SK-N-SH (cell line): ENCODE data around the gene SLC44A5. TPM values are rescaled to one million over a fixed set of nuclear protein-coding genes. Genes with fewer than 3 reads are reported as not detected.

ENCODE experiments used
- CTCF ChIA-PET: fragments of 300-600, 350-600 bp; formaldehyde crosslinking; extraction: SDS; loops from one replicate; lab custom pipeline; 2021; lab: Yijun Ruan, JAX
- POLR2A ChIA-PET: fragments of 350-600 bp; sonication (Branson Sonifier 250); formaldehyde crosslinking; extraction: SDS; loops from one replicate; lab custom pipeline; 2020; ENCODE audit warnings: antibody characterized with exemption, inconsistent platforms; lab: Yijun Ruan, JAX
- DNase-seq: peaks from one replicate; pipeline ENCODE4 v3.0.0; 2012
- H2AFZ ChIP-seq: fragments of 200-600 bp; sonication (generic); 2 replicates; pipeline ENCODE4 v1.8.1; 2016; ENCODE audit warnings: antibody characterized with exemption, mild to moderate bottlenecking, low read depth
- H3F3A ChIP-seq: fragments of 200-600 bp; sonication (generic); replicated peaks from 2 replicates; pipeline ENCODE3; 2016; ENCODE audit warnings: antibody characterized with exemption, mild to moderate bottlenecking; ENCODE audit not compliant: insufficient read depth
- H3K27ac ChIP-seq, 2 experiments: fragments of 200-500 bp in 1 of 2; fragments of 200-600 bp in 1 of 2; sonication (Bioruptor generic) in 1 of 2; sonication (generic), shearing (Covaris generic) in 1 of 2; 2 replicates each; pipeline versions ENCODE4 v1.5.1 to v1.6.1; 2014 to 2016; ENCODE audit warnings: low read depth in 2 of 2, inconsistent platforms in 1 of 2, low read length in 1 of 2, mild to moderate bottlenecking in 1 of 2, mixed read lengths in 1 of 2
- H3K27me3 ChIP-seq: fragments of 200-600 bp; sonication (generic), shearing (Covaris generic); 2 replicates; pipeline ENCODE4 v1.6.1; 2016; ENCODE audit warnings: mixed run types; ENCODE audit not compliant: insufficient read depth
- H3K36me3 ChIP-seq, 2 experiments: fragments of 200-500 bp in 1 of 2; fragments of 200-600 bp in 1 of 2; sonication (Bioruptor generic) in 1 of 2; sonication (generic) in 1 of 2; replicated peaks in 1 of 2; 2 replicates each; pipeline versions ENCODE3 to v1.5.1; 2014 to 2016; ENCODE audit warnings: low read length in 1 of 2, mild to moderate bottlenecking in 1 of 2; ENCODE audit not compliant: insufficient read depth in 2 of 2, control insufficient read depth in 1 of 2
- H3K4me1 ChIP-seq, 2 experiments: fragments of 200-500 bp in 1 of 2; fragments of 200-600 bp in 1 of 2; sonication (Bioruptor generic) in 1 of 2; sonication (generic), shearing (Covaris generic) in 1 of 2; 2 replicates each; pipeline versions ENCODE4 v1.5.1 to v1.6.1; 2014 to 2016; ENCODE audit warnings: low read depth in 1 of 2, low read length in 1 of 2, mixed run types in 1 of 2; ENCODE audit not compliant: insufficient read depth in 2 of 2, control insufficient read depth in 1 of 2
- H3K4me2 ChIP-seq: fragments of 200-600 bp; sonication (generic), shearing (Covaris generic); 2 replicates; pipeline ENCODE4 v1.6.1; 2017; ENCODE audit warnings: mixed run types
- H3K4me3 ChIP-seq, 2 experiments: fragments of 200-500 bp in 1 of 2; fragments of 200-600 bp in 1 of 2; sonication (Bioruptor generic) in 1 of 2; sonication (generic), shearing (Covaris generic) in 1 of 2; 2 replicates each; pipeline versions ENCODE4 v1.5.1 to v1.8.1; 2014 to 2016; ENCODE audit warnings: low read depth in 2 of 2, inconsistent platforms in 1 of 2, low read length in 1 of 2, mild to moderate bottlenecking in 1 of 2, mixed read lengths in 1 of 2, moderate library complexity in 1 of 2
- H3K79me2 ChIP-seq: fragments of 200-600 bp; sonication (generic); 2 replicates; pipeline ENCODE4 v1.8.1; 2017; ENCODE audit warnings: mild to moderate bottlenecking; ENCODE audit not compliant: insufficient read depth
- H3K9ac ChIP-seq: fragments of 200-600 bp; sonication (generic); 2 replicates; pipeline ENCODE4 v1.6.1; 2017; ENCODE audit warnings: mixed run types
- H3K9me2 ChIP-seq: fragments of 200-600 bp; sonication (generic); 2 replicates; pipeline ENCODE4 v1.6.1; 2017; ENCODE audit warnings: mixed run types
- H3K9me3 ChIP-seq: fragments of 200-600 bp; sonication (generic); 2 replicates; pipeline ENCODE4 v1.6.1; 2017; ENCODE audit warnings: mixed run types, mild to moderate bottlenecking, moderate library complexity
- H4K20me1 ChIP-seq: fragments of 200-600 bp; sonication (generic); 2 replicates; pipeline ENCODE4 v1.6.1; 2017; ENCODE audit warnings: mild to moderate bottlenecking, mixed run types; ENCODE audit not compliant: insufficient read depth
- CHD2 ChIP-seq: fragments of 150-350 bp; IDR thresholded peaks from 2 replicates; pipeline ENCODE4 v1.6.1; 2018; ENCODE audit warnings: low read length; ENCODE audit not compliant: partially characterized antibody
- ELF1 ChIP-seq: IDR thresholded peaks from 2 replicates; pipeline ENCODE4 v1.4.0; 2012
- EP300 ChIP-seq, 2 experiments: IDR thresholded peaks; 2 replicates each; pipeline versions ENCODE4 v1.4.0 to v1.6.1; 2012; ENCODE audit warnings: borderline replicate concordance in 1 of 2, low read depth in 1 of 2, low read length in 1 of 2
- EZH2phosphoT487 ChIP-seq: fragments of 200-600 bp; sonication (generic); IDR thresholded peaks from 2 replicates; pipeline ENCODE4 v1.6.1; 2017; ENCODE audit warnings: low read depth, mixed run types, mild to moderate bottlenecking, antibody characterized with exemption, moderate library complexity, borderline replicate concordance
- FOXM1 ChIP-seq: IDR thresholded peaks from 2 replicates; pipeline ENCODE4 v1.4.0; 2012; ENCODE audit warnings: low read depth, mild to moderate bottlenecking
- NRF1 ChIP-seq: IDR thresholded peaks from 2 replicates; pipeline ENCODE4 v1.6.1; 2012; ENCODE audit warnings: low read depth, mild to moderate bottlenecking, low read length
- RAD21 ChIP-seq: IDR thresholded peaks from 2 replicates; pipeline ENCODE4 v1.6.1; 2012; ENCODE audit warnings: mild to moderate bottlenecking, low read length
- RCOR1 ChIP-seq: fragments of 150-350 bp; IDR thresholded peaks from 2 replicates; pipeline ENCODE4 v1.6.1; 2017; ENCODE audit warnings: antibody characterized with exemption, low read length
- RFX5 ChIP-seq: IDR thresholded peaks from 2 replicates; pipeline ENCODE4 v1.6.1; 2012; ENCODE audit warnings: mild to moderate bottlenecking, improper control_type of control experiment, low read length
- SIN3A ChIP-seq: IDR thresholded peaks from 2 replicates; pipeline ENCODE4 v1.6.1; 2012; ENCODE audit warnings: low read depth, mild to moderate bottlenecking, low read length, moderate library complexity, borderline replicate concordance
- TCF12 ChIP-seq: IDR thresholded peaks from 2 replicates; pipeline ENCODE4 v1.4.0; 2012
- WGBS: methylation state at CpG from one replicate; pipeline ENCODE4 v1.1.6; 2017; ENCODE audit warnings: low lambda C conversion rate; 5-methylcytosine and 5-hydroxymethylcytosine counted together
- polyA plus RNA-seq, 3 experiments: library from polyadenylated mRNA; depleted of rRNA; stranded (reverse); fragments of >200 nt; gene quantifications; 2 replicates each; pipeline ENCODE4 v1.2.3, GENCODE V29; 2012
- TF ChIP-seq, protein P1 (sequence below): IDR thresholded peaks from 2 replicates; pipeline ENCODE4 v1.6.1; 2012; ENCODE audit warnings: mild to moderate bottlenecking, low read depth, low read length, moderate library complexity
- TF ChIP-seq, protein P2 (sequence below): IDR thresholded peaks from 2 replicates; pipeline ENCODE4 v1.4.0; 2012; ENCODE audit warnings: low read depth, borderline replicate concordance
- TF ChIP-seq, protein P3 (sequence below): IDR thresholded peaks from 2 replicates; pipeline ENCODE4 v1.4.0; 2012; ENCODE audit warnings: low read depth
- TF ChIP-seq, protein P4 (sequence below): IDR thresholded peaks from 2 replicates; pipeline ENCODE4; 2012

The SLC44A5 gene
- polyA plus RNA-seq, 1 of the 3 experiments (the other 2 are of a cell fraction) = 4.9 TPM

DNA sequence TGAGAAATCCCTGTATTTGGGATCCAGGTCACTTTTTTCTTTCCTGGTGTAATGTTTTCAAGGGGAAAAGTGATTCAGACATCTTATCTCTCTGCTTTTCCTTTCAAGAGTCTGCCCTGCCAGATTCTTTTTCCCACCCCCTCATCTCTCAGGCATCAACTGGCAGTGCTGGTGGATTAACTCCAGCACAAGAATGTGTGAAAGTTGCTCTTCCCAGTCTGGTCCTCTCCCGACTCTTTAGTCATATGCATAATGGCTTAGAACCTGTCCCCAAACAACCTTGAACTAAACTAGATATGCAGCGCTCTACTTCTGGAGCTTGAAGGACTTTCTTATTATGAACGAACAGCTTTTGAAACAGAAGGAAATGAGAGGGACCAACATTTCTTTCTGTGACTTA is 88.5 kb downstream of the SLC44A5 start:
- WGBS = 59% methylated on average over 3 of the region's 3 CpGs
- Histone ChIP-seq H3K9ac (no peak overlapping the region), H3K4me2 (peak overlapping the region; percentile 36), H3K9me3 (no peaks in the 10 kb centered on the region), H3K79me2 (no peaks in the 10 kb centered on the region), H3F3A (no peaks in the 10 kb centered on the region), H3K27me3 (no peaks in the 10 kb centered on the region), H3K4me1 (peaks cover 0 to 5% of the 10 kb centered on the region in 2 experiments; a peak in 2 of 4 replicates), H4K20me1 (no peaks in the 10 kb centered on the region), H2AFZ (peak overlapping the region; percentile 31; the same call in 1 of the 2 replicates), H3K36me3 (no peaks in the 10 kb centered on the region), H3K9me2 (no peaks in the 10 kb centered on the region), H3K27ac (peak overlapping the region; percentile 53 to 75; a peak in 3 of 4 replicates), H3K4me3 (no peak overlapping the region)
- CTCF ChIA-PET = no interaction called here
- no peak for DNase-seq
- POLR2A ChIA-PET = no interaction called here
- TF ChIP-seq ELF1 (no peak), TCF12 (peak; percentile 31; the same call in 1 of the 2 replicates)

DNA sequence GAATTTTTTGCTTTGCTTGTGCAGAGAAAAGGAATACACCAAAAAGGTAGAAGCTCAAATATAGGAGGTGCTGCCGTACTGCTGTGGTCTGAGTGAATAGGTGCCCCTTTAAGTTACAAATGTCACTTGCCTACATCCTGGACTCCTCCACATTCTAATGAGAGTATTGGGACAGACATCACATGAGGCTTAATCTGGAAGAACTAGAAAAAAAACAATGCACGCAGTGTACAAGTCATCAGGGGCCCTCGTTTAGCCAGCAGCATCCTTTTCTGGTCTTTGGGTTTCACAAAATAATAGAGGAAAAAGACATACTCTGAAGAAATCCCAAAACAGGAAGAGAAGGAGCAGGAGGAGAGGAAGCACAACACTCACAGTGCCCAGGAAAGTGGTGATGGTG is 89.3 kb downstream of the SLC44A5 start:
- Histone ChIP-seq H3F3A (no peaks in the 10 kb centered on the region), H3K9me2 (no peaks in the 10 kb centered on the region), H3K27ac (peak overlapping the region in 1 of 2 experiments; percentile 75; a peak in 3 of 4 replicates), H3K4me1 (peaks cover 0 to 5% of the 10 kb centered on the region in 2 experiments; a peak in 2 of 4 replicates), H3K36me3 (no peaks in the 10 kb centered on the region), H3K9me3 (no peaks in the 10 kb centered on the region), H4K20me1 (no peaks in the 10 kb centered on the region), H3K9ac (no peak overlapping the region), H3K4me2 (peak overlapping the region; percentile 36; the same call in 1 of the 2 replicates), H3K4me3 (no peak overlapping the region), H3K79me2 (no peaks in the 10 kb centered on the region), H2AFZ (peak overlapping the region; percentile 31; the same call in 1 of the 2 replicates), H3K27me3 (no peaks in the 10 kb centered on the region)
- CTCF ChIA-PET = no interaction called here
- TF ChIP-seq RAD21 (no peak), RFX5 (no peak), EZH2phosphoT487 (no peak), RCOR1 (no peak), FOXM1 (no peak), EP300 (IDR thresholded peaks at IDR 0.05; ENCODE audit: borderline replicate concordance in 1 of 2, low read depth in 1 of 2, low read length in 1 of 2) (no peak), CHD2 (no peak), NRF1 (no peak), SIN3A (no peak)
- TF ChIP-seq, protein P1, sequence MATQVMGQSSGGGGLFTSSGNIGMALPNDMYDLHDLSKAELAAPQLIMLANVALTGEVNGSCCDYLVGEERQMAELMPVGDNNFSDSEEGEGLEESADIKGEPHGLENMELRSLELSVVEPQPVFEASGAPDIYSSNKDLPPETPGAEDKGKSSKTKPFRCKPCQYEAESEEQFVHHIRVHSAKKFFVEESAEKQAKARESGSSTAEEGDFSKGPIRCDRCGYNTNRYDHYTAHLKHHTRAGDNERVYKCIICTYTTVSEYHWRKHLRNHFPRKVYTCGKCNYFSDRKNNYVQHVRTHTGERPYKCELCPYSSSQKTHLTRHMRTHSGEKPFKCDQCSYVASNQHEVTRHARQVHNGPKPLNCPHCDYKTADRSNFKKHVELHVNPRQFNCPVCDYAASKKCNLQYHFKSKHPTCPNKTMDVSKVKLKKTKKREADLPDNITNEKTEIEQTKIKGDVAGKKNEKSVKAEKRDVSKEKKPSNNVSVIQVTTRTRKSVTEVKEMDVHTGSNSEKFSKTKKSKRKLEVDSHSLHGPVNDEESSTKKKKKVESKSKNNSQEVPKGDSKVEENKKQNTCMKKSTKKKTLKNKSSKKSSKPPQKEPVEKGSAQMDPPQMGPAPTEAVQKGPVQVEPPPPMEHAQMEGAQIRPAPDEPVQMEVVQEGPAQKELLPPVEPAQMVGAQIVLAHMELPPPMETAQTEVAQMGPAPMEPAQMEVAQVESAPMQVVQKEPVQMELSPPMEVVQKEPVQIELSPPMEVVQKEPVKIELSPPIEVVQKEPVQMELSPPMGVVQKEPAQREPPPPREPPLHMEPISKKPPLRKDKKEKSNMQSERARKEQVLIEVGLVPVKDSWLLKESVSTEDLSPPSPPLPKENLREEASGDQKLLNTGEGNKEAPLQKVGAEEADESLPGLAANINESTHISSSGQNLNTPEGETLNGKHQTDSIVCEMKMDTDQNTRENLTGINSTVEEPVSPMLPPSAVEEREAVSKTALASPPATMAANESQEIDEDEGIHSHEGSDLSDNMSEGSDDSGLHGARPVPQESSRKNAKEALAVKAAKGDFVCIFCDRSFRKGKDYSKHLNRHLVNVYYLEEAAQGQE = no peak
- TF ChIP-seq, protein P2, sequence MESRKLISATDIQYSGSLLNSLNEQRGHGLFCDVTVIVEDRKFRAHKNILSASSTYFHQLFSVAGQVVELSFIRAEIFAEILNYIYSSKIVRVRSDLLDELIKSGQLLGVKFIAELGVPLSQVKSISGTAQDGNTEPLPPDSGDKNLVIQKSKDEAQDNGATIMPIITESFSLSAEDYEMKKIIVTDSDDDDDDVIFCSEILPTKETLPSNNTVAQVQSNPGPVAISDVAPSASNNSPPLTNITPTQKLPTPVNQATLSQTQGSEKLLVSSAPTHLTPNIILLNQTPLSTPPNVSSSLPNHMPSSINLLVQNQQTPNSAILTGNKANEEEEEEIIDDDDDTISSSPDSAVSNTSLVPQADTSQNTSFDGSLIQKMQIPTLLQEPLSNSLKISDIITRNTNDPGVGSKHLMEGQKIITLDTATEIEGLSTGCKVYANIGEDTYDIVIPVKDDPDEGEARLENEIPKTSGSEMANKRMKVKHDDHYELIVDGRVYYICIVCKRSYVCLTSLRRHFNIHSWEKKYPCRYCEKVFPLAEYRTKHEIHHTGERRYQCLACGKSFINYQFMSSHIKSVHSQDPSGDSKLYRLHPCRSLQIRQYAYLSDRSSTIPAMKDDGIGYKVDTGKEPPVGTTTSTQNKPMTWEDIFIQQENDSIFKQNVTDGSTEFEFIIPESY = no peak
- TF ChIP-seq, protein P3, sequence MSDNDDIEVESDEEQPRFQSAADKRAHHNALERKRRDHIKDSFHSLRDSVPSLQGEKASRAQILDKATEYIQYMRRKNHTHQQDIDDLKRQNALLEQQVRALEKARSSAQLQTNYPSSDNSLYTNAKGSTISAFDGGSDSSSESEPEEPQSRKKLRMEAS = no peak
- TF ChIP-seq, protein P4, sequence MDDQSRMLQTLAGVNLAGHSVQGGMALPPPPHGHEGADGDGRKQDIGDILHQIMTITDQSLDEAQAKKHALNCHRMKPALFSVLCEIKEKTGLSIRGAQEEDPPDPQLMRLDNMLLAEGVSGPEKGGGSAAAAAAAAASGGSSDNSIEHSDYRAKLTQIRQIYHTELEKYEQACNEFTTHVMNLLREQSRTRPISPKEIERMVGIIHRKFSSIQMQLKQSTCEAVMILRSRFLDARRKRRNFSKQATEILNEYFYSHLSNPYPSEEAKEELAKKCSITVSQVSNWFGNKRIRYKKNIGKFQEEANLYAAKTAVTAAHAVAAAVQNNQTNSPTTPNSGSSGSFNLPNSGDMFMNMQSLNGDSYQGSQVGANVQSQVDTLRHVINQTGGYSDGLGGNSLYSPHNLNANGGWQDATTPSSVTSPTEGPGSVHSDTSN = no peak
- WGBS = 81% methylated on average over 3 of the region's 3 CpGs
- no peak for DNase-seq
- POLR2A ChIA-PET = no interaction called here
